G401.6 (cell line): Measurements from ENCODE around the gene TMIE.

Experiments used
- FAIRE-seq: peaks from 2 replicates; lab custom pipeline; 2012; peaks lifted over from hg19 to GRCh38; lab: Jason Lieb, UNC

The TMIE gene

DNA sequence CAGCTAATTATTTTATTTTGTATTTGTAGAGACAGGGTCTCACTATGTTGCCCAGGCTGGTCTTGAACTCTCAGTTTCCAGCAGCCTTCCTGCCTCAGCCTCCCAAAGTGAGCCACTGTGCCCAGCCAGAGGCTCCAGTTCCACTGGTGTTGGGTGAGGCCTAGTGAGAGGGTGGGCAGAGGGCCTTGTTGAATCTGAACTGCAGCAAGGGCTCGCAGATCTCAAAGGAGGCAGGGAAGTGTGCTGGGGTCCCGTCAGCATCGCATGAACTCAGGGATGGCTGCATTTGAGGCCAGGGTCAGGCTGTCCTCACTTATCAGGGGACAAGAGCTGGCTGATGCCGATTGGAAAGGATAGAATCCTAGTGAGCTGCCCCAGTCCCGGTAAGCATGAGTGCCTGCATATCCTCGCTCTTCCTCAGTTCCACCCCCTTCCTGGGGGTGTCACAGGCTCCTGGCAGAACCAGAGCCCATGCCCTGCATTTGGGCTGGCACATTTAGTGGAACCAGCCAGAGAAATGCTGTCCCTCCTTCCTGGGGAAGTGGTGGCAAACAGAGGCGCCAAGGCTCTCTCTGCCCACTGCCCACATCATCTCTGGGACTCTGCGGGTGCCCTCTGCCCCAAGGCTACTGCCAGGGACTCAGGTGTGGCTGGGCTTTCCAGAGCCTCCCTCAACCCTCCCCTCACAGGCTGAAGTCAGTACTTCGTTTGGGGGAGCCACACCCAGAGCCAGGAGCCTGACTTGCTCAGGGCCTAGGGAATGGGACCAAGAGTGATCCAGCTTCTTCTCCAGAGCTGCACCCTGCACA, 31.8 kb upstream of the TMIE start:
- no peak for FAIRE-seq

DNA sequence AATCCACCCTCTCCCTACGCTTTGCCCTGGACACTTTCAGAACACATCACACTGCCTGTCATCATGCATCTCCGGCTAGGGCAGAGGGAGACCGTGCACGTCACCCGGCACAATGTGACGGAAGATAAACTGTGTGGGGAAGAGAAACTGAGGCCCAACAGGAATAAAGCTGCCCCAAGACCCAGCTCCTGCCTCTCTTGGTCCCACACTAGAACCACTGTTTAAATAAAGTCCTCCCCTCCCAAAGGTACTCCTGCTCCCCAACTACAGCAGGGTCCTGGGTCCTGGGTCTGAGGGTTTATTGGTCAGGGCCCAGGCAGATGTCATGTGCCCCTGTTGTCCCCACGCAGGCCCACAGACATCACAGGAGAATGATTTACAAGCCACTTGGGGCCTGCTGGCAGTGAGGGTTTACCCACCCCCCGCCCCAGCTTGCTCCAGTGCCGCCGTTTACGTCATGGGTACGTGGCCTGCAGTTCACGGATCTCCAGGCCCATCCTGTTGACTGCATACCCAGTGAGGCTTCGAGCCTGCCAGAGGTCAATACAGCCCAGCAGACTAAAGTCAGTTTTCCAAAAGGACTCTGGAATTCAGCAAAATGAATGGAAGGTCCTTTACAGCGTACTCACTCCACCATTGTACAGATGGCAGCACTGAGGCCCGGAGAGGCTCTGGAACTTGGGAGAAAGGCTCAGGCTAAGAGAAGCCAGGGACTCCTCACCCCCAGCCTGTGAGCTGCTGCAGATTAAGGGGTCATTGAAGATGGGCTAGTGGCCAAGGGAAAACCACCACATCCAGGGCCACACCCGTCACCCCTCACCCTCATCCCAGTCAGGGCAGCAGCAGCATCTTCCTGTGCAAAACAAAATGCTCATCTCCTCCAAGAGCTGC, 30.9 kb upstream of the TMIE start:
- no peak for FAIRE-seq

DNA sequence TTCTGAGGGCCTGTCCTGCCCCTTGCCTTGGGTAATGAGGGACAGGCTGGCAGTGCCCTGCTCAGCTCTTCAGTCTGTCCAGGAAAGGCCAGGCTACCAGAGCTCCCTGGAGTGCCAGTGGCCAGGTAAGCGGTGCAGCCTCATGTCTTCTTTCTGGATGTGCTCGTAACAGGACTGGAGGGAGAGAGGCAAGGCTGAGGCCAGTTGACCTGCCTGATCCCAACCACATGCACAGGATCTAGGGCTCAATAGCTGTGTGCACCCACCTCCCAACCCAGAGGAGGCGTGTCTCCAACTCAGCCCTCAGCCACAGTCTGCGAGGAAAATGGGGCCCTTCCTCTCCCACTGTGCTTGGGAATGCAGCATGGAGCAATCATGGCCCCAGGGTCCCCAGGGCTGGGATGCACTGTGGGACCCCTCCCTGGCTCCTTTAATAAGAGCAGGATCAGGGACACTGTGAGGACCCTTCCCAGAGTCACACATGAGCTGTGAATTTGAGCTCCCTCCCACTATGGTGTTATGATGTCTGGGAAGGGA, 30.2 kb upstream of the TMIE start:
- FAIRE-seq = no peak

DNA sequence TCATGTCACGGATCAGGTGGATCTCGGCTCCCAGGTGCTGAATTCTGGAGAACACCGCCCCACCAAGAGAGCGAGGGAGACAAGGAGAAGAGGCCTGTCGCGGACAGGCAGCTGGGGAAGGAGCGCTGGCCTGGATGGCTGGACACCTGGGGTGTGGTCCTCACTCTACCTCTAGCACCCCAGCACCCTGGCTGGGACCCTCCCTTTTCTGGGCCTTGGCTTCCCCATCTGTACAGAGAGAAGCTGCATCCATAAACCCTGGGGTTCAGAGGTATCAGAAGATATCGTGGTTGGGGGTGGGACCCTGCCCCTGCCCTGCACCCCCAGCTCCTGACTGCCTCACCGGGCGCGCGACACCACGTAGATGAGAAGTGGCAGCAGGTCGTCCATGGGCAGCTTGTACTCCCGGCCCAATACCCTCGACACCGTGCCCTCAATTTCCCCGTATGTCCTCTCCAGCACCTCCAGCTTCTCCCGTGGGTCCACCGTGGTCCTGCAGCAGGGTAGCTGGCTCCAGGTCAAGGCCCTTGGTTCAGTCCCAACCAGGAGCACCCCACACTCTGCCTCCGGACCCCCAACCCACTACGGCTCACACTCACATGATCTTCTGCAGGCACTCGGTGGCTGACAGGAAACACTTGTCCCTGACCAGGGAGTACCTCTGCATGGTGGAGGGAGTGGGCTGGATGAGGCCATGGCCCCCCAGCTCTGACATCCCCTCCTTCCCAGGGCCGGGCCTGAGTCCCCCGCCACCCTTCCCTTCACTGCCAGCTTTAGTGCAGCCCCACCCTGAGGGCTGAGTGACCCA, 29.4 kb upstream of the TMIE start:
- no peak for FAIRE-seq

DNA sequence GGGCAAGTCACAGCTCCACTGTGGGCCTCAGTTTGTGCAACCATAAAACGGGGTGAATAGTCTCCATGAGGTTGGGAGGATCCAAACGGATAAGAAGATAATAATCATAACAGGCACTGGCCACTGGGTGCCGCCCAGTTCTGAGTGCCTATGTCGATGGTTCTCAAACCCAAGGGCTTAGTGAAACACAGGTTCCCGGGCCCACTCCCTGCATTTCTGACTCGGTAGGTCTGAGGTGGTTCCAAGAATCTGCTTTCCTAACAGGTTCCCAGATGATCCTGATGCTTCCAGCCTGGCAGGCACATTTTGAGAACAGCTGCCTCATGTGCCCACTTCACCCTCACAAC, 28.9 kb upstream of the TMIE start:
- no peak for FAIRE-seq

DNA sequence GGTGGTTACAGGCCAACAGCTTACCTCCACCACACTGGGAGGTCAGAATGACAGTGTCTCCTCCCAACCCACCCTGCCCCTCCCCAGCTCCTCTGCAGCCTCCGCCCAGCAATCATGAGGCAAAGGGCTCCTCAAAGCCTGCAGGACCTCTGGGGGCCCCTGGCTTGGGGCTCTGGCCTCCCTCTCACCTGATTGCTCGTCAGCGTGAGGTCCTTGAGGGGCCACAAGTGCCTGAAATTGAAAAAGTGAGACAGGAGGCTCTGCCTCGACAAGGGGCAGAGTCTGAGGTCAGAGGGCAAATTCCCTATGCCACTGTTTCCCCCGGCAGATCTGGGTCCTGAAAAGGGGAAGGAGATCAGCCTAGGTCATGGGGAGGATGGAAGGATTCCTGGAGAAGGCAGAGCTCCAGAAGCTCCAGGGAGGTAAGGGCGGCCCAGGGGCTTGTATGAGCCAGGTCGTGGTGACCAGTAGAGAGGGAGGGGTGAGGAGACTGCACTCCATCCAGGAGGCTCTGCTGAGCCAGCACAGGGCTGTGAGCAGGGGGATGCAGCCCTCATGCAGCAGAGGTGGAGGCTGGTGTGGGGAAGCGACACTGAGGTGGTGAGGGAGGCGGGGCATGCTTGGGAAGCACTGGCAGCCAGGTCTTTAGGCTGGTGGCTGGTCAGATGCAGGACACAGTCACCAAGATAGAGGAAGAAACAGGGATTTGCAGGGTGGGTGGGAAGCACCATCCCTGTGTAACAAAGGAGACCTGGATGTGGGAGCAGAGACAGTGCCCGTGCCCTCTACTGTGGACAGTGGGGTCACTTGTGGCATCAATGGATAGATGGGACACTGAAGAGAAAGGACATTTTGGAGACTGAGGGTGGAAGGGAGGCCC, 27.8 kb upstream of the TMIE start:
- no peak for FAIRE-seq

DNA sequence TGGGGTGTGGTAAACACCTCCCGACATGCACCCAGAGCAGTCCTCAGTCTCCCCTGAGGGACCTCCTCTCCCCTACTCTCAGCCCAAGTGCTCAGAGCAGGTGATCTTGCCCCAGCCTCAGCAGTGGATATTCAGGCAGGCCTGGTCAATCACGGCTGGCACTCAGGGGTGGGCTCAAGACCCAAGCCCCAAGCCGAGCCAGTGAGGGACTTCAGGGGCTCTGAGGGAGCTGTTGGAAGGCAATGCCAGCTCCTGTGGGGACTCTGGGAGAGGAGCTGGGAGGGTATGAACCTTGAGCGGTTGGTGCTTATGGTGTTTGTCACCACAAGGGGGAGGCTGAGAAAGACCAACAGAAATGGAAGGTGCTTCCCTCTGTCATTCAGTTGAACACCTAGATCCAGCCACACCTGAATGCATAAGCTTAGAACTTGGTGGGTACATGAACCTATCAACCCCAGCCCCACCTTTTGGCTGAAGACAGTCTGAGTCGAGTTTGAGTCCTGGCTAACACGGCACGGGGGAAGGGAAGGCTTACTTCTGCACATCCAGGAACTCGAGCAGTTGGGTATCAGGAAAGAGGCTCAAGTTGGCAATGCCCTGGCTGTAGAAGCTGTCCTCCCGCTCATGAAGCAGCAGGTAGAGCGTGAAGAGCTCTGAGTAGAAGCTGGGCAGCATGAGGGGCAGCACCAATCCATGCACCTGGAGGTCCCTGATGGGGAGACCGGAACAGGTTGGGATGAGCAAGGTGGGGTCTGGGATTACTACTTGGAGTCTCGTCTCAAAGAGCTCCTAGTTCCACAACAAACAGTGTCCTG, 27.0 kb upstream of the TMIE start:
- FAIRE-seq = no peak

DNA sequence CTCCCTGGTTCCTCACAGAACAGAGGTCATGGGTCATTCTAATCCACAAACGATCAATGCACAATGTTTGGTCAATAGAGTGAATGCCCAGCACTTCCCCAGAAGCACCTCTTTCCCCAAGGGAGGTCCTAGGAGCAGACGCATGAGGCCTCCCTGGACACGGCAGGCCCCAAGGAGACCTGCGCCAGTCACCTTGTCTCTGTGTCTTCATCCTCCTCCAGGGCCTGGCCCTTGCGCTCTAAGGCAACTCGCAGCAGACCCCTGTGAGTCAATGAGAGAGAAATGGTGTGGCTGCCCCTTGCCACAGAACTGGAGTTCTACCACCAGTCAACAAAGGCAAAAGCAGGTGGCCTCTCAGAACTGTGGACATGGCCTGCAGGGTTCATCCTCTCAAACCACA, 25.8 kb upstream of the TMIE start:
- no peak for FAIRE-seq

DNA sequence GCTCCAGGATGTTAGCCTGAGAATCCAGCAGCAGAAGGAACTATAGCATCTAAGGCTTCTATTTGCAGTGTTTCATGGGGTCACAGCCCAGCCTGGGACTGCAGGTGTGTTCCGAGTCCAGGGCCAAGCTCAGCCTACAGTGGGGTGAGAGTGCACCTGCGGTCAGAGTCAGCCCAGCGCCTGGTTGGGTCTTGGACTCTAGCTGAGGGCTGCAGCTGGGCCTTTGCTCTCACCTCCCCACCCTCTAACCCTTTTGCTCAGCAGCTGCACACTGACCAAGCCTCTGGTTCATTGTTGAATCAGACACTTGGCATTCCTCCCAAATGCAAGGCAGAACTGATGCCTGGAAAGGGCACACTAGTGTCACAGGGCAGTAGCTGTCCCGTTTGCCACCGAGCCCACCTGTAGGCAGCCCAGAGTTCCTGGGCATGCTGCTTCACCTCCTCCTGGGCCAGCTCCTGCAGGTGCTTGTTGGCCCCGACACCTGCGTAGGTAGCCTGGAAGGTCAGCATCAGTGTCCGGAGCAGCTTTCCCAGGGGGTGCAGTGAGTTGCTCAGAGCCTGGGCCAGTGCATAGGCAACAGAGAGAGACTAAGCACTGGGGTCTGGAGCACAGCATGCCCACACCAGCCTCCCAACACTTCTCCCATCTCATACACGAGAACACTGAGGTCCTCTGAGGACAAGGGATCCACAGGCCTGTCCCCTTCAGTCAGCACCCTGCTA, 25.2 kb upstream of the TMIE start:
- FAIRE-seq = no peak

DNA sequence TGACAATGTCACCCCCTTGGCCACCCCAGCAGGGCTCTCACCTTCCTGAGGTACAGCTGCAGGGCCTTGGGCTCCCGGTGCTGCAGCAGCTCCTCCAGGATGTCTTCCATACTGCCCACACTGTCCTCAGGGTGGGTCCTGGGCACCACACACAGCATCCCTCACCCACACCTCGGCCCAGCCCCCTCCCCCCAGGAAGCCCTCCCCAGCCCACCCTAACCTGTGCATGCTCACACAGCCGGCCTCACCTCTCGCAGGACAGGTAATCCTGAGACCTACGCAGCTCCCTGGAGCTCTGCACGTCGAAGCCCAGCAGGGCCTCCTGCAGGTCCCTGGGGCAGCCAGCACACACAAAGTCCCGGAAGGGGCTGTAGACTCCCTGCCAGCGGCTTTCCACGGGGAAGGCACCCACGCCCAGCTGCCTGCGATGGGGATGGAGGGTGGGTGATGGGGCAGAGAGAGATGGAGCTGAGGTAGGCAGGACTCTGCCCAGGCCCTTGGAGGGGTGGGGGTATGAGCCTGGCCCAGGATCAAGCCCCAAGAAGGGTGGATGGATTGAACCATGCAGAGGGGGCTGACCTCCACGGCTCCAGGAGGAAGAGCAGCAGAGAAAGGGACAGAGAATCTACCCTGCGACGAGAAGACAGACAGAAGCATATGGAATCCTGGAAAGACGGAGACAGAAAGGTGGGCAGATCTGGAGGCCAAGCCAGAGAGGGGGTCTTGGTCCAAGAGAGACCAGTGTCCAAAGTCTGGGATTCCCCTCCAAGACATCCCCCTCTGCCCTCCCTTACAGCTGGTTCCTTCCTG, 24.4 kb upstream of the TMIE start:
- no peak for FAIRE-seq

DNA sequence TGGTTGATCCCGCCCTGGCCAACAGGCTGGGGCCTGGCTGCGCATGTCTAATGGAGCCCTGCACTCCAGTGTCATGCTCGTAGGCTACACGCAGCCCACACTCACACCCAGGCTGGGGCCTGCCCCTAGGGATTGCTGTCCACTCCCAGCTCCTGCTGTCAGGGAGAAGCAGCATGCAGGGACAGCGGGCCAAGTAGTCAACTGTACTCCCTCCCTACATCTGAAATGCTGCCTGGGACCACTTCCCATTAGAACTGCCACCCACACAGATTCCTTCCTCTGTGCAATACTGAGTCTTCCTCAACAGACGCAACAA, 23.8 kb upstream of the TMIE start:
- FAIRE-seq = no peak

DNA sequence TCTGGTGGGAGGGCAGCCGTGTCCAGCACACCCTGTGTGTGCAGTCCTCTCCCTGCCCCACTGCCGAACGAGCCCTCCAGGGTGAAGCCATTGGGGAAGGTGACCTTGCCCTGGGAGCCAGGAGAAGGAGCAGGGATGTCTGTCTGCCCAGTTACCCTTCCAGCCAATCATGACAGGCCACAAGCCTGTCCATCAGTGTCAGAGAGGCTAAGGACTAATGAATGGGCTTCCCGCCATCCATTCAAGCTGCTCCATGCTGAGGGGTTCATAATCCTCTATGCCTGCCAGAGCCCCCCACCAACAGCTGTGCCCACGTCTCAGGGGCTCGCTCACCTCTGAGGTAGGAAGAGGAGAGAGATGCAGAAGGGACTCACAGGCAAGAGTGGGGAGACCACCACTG, 22.9 kb upstream of the TMIE start:
- FAIRE-seq = no peak

DNA sequence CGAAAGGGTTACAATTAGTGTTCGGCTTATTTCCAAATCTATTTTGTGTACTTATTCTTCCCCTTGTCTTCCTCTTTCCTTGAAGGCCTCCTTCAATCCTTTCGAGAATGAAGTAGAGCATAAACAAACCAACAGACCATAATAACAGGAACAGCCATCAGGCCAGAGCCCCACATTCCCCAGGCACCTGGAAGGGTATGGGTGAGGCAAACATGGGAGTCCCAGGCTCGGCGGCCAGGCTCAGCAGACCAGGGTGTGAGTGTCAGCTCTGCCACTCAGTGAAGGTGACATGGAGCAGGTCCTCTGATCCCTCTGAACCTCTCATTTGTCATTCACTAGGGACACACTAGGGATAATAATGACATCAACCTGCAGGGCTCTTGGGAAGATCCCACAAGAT, 21.5 kb upstream of the TMIE start:
- FAIRE-seq = no peak

DNA sequence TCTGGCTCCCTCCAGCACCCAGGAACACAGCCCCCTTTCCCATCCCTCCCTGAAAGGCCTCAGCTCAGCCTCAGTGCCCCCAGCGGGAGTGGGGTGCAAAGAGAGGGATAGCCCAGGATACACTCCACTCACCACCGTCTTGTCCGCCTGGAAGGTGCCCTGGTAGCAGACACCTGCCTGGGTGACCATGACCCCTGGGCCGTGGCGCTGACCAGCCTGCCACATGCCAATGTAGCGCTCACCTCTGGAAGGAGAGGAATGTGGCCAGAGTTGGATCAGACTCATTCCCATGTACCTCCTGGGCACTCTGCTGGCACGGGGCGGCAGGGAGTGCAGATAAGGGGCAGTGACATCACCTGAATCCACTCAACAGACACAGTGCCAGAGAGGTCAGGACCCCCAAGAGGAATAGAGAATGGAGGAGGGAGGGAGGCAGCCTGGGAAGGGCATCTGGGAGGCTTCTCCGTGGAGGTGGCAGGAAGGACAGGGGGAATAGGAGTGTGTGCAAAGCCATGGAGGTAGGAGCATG, 20.8 kb upstream of the TMIE start:
- no peak for FAIRE-seq

DNA sequence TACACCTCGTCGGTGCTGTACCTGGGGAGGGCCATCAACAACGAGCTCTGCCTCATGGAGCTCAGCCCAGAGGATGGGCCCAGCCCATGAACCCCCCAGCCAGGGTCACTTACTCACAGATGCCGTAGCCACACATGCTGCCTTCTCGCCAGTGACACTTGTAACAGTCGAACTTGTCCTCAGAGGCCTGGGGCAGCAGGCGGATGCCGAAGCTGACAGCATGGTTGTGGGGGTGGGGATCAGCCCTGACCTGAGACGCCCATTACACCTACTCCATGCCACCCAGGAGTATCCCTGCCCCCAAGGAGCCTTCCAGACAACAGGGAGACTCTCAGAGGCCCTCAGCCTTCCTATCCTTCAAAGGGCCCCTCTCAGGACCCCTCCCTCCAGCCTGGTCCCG, 19.8 kb upstream of the TMIE start:
- no peak for FAIRE-seq

DNA sequence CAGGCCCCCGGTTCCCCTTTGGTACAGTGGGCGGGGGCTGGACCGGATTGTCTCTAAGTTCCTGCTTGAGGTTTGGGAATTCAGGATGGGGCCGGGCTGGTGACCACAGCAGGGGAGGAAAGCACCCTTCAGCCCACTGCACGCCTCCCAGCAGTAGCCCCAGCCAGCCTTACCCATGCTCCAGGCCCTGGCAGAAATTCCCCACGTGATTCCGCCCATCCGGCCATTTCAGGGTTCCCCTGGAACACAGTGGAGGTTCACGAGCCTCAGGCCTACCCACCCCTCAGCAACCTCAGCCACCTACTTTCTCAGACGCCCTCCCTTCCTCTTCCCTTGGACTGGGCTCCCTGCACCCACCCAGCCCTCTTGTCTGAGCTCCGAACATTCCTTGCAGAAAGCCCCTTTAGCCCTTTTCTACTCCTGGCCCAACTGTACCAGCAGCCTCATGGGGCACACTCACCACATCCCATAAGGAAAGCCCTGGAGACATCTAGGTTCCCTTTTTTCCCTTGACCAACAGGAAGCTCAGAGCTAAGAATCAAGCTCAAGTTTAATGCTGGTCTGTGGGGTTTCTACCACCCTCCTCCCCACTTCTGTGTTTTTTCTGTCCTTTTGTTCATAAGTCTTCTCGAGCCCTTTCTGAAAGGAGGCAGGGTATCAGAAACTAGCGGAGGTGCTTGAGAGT, 19.2 kb upstream of the TMIE start:
- no peak for FAIRE-seq

DNA sequence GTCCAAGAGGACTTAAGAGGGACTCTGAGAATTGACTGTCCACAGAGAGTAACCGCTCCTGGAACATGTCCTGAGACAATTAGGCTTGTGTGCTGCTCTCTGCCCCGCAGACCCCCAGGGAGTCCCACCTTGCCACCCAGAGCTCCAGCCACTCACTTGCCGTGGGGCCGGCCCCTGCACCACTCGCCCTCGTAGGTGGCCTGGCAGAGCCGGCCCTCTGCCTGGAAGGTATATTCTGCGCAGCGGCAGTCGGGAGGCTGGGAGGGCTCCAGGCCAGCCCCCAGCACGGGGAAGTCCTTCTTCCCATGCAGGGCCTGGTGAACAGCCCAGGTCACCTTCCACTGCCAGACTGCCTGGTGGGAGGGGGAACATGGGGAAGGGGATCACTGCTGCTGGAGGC, 18.2 kb upstream of the TMIE start:
- FAIRE-seq = no peak

DNA sequence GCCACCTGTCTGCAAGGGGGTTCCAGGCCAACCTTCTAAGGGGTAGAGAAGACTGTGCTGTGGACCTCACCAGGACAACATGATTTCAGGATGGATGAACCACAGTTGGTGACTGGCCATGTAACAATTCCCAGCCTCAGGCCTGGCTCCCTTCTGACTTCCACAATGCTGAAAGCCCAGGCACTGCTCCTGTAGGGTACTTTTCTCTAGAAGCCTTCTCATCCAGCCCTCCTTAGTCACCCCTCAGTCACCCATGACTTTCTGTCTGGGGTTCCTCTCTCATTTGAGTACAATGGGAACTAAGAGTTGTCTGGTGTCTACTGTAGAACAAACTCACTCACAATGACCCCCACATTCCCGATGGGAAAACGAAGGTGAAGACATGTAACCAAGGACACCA, 16.3 kb upstream of the TMIE start:
- no peak for FAIRE-seq

DNA sequence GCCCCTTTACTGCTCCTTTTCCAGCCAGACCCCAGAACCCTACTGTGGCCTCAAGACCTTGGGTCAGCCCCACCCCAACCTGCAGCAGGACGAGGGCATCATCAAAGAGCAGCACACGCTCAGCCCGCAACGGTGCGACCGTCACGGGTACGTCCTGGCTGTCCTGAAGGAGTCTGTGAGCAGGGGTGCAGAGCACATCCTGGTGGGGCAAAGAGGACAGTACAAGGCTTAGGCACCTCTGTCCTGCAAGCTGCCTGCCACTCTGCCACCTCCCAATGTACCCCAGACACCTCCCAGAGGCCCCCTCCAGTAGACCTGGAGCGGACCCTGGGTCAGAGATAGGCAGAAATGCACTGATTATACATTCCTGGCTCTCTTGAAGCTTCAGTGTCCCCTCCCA, 15.7 kb upstream of the TMIE start:
- FAIRE-seq = no peak
